Lower lobe of right lung (tissue), 2 donors: ENCODE measurements around the gene BGN. TPM values are rescaled to one million over a fixed set of nuclear protein-coding genes. Genes with fewer than 3 reads are reported as not detected.

Experiments
- ATAC-seq, 2 donors: fragments of 200-7000 bp; cut with Tn5 transposase; one replicate each; pipeline ENCODE4 v1.9.1; 2020 to 2022; ENCODE audit warnings: mild to moderate bottlenecking in 2 of 2, moderate library complexity in 2 of 2
- DNase-seq: peaks from one replicate; pipeline ENCODE4 v3.0.0-alpha.2; 2020
- H3K27ac ChIP-seq: fragments of 200-600 bp; one replicate; pipeline ENCODE4 v1.8.0; 2022
- H3K27me3 ChIP-seq: fragments of 200-600 bp; one replicate; pipeline ENCODE4 v1.8.0; 2022; ENCODE audit warnings: low read depth
- H3K36me3 ChIP-seq: fragments of 200-600 bp; one replicate; pipeline ENCODE4 v1.8.0; 2022; ENCODE audit warnings: mild to moderate bottlenecking
- H3K4me1 ChIP-seq: fragments of 200-600 bp; one replicate; pipeline ENCODE4 v1.8.0; 2022
- H3K4me3 ChIP-seq: fragments of 200-600 bp; one replicate; pipeline ENCODE4 v1.8.0; 2022; ENCODE audit warnings: mild to moderate bottlenecking
- H3K9me3 ChIP-seq: fragments of 200-600 bp; one replicate; pipeline ENCODE4 v1.8.0; 2022
- CTCF ChIP-seq: fragments of 200-600 bp; IDR thresholded peaks from one replicate; pipeline ENCODE4 v1.8.0; 2022; ENCODE audit warnings: antibody characterized with exemption, mild to moderate bottlenecking
- intact Hi-C: fragments of 100-400 bp; cut with DNase I; formaldehyde crosslinking; loops from one replicate; pipeline ENCODE4 v1.11.0; 2022
- total RNA-seq: library from RNA; stranded (reverse); fragmentation: NEBNext Ultra II Directional; extraction: Animal tissue kit (Norgen Biotek cat#: 25700); gene quantifications from one replicate; pipeline ENCODE4 v1.2.1, GENCODE V29; 2021
- donor health status: DM: no; HTN: yes; CAD: no; lungs with severe emphysema.

The BGN gene
- total RNA-seq, 1 donor from 2014 or later: 157 TPM

GRCh38 chrX:153556767-153557166 is 62.0 kb downstream of the BGN start:
- no peak overlapping the region for H3K4me3 ChIP-seq
- TF ChIP-seq CTCF: no peak
- H3K9me3 ChIP-seq: no peaks in the 10 kb centered on the region
- no peaks in the 10 kb centered on the region for H3K27me3 ChIP-seq
- DNase-seq (no peak), ATAC-seq (no peak)
- H3K27ac ChIP-seq: no peak overlapping the region
- H3K4me1 ChIP-seq: no peaks in the 10 kb centered on the region
- H3K36me3 ChIP-seq: no peaks in the 10 kb centered on the region
- intact Hi-C loops: no loop called here

- ATAC-seq (no peak), DNase-seq (no peak)
- no peaks in the 10 kb centered on the region for H3K9me3 ChIP-seq
- H3K36me3 ChIP-seq: no peaks in the 10 kb centered on the region
- H3K27ac ChIP-seq: no peak overlapping the region
- no peaks in the 10 kb centered on the region for H3K4me1 ChIP-seq
- no peaks in the 10 kb centered on the region for H3K27me3 ChIP-seq
- TF ChIP-seq CTCF: no peak
- no peak overlapping the region for H3K4me3 ChIP-seq
- intact Hi-C loops: no loop called here
Observed at GRCh38 chrX:153557618-153558355, 63.0 kb downstream of the BGN start.

Other genes starting within 250 kb of the BGN start
- gene PNMA6F, start 173.2 kb upstream of the BGN start, total RNA-seq: not detected
- gene ZNF275, start 160.8 kb upstream of the BGN start, total RNA-seq: 7.6 TPM
- gene PNMA6E, start 93.6 kb upstream of the BGN start, total RNA-seq: not detected
- gene ZFP92, start 83.5 kb upstream of the BGN start, total RNA-seq: 4.5 TPM
- gene TREX2, start 48.9 kb upstream of the BGN start, total RNA-seq: 0.80 TPM
- 22.7 TPM for gene HAUS7, start 24.4 kb upstream of the BGN start, total RNA-seq
- not detected for gene ATP2B3, start 22.7 kb downstream of the BGN start, total RNA-seq
- 17.0 TPM for gene CCNQ, start 104.2 kb downstream of the BGN start, total RNA-seq
- not detected for gene DUSP9, start 152.2 kb downstream of the BGN start, total RNA-seq
- not detected for gene PNCK, start 178.8 kb downstream of the BGN start, total RNA-seq
- 7.1 TPM for gene SLC6A8, start 192.9 kb downstream of the BGN start, total RNA-seq
- gene BCAP31, start 229.4 kb downstream of the BGN start, total RNA-seq: 219 TPM
- 14.5 TPM for gene ABCD1, start 229.9 kb downstream of the BGN start, total RNA-seq